ENCODE measurements around the gene MAGEA4.
"Not testable (repeated sequence)": the region's sequence is repeated elsewhere in the genome, so short reads cannot be mapped to it uniquely, and the experiment has no call there.

Gene MAGEA4, protein sequence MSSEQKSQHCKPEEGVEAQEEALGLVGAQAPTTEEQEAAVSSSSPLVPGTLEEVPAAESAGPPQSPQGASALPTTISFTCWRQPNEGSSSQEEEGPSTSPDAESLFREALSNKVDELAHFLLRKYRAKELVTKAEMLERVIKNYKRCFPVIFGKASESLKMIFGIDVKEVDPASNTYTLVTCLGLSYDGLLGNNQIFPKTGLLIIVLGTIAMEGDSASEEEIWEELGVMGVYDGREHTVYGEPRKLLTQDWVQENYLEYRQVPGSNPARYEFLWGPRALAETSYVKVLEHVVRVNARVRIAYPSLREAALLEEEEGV

DNA sequence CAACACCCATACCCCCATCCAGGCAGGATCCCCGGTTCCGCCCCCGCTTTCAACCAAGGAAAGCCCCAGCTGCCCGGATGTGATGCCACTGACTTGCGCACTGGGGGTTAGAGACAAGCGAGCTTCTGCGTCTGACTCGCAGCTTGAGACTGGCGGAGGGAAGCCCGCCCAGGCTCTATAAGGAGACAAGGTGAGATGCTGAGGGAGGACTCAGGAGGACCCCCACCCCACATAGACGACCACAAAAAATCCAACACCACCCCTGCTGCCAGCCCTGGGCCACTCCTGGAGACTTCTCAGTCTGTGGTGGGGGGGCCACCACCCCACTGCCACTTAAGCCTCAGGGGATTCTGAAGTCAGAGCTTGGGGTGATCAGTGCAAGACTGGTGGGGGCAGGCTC lies at the start of gene MAGEA4:
Gene MAGEA4 (plus strand): TSS at position 110 of the 400 bp plus-strand sequence. CDS start 10,776 bp downstream, outside the sequence.
- no peak for DNase-seq

DNA sequence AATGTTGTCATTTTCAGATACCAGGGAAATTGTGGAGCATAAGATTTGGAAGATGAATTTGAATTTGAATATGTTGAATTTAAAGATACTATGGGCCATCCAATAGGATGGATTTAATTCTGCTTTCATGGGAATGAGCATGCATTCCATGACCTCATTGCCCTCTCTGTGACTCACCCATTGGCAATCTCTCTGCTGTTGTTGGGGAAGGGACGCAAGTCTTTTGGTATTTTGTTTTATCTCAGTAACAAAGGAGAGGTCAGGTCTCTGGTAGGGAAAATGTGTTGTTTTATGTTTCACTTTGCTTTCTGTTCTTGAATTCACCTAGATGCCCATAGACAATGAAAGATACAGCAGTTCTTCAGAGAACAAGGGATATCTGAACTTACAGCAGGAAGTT lies 42.1 kb upstream of the MAGEA4 start:
- no peak for DNase-seq

DNA sequence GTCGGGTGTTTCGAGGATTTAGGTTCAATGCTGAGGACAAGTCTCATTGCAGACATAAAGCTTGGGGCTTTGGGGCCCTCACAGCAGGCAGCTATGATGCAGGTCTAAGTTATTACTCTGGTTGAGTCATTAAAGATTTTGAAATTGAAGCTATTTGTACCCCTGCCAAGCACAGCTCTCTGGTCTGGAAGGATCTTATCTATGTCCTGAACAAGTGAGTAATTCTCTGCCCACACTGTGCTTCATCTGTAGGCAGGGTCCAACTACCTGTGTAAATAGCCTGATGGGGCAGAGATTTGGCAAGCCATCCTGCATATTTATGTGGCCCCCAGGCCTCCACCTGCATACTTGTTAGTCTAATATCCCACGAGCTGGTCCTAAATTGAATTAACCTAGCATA lies 41.4 kb upstream of the MAGEA4 start:
- DNase-seq = no peak

DNA sequence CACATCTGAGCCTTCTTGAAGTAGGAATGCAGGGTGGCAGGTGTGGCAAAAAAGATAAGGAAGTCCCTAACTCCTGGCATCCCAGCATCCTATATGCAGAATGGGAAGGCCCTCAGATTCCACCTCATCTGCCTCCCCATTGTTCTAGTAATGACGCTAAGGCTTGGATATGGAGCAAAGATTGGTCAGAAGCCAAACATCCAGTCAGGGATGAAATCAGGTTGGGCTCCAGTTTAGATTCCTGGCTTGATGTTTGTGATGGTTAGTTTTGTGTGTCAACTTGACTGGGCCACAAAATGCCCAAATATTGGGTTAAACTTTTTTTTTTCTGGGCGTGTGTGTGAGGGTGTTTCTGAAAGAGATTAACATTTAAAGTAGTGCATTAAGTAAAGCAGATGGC lies 39.6 kb upstream of the MAGEA4 start:
- no peak for DNase-seq

DNA sequence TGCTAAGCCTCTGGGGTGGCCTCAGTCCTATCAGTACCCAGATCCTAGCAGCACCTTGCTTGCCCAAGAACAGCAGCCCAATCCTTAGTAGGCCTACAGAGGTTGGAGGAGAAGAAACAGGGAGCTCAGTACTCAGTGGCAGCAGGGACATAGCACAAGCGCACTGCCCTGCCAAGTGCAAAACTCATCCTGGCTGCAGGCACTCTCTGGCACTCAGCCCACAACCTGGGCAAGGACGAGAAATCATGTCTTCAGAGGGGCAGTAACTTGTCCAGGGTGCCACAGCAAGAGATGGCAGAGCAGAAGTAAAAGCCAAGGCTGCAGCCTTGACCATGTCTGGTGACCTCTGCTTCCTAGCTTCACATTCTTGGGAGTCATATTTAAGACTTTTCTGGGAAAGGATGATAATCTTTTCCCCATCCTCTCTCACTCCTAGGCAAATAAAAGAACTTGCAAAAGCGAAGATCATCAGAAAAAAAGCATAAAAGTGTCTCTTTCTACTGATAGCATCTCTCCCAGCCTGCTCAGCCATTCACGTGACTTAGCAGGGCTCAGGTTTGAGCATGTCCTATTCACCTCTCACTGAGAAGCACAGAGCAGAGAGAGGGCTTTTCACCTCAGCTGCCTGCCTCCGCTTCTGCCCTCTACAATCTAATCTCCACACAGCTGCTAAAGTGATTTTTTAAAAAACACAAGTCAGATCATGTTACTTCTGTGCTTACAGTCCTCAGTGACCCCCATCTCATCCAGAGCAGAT lies 37.2 kb upstream of the MAGEA4 start:
- DNase-seq = no peak

DNA sequence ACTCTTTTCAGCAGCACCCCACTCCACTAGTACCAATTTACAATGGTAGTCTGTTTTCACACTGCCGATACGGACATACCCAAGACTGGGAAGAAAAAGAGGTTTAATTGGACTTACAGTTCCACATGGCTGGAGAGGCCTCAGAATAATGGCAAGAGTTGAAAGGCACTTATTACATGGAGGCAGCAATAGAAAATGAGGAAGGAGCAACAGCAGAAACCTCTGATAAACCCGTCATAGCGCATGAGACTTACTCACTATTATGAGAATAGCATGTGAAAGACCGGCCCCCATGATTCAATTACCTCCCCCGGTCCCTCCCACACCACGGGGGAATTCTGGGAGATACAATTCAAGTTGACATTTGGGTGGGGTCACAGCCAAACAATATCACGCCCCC lies 34.1 kb upstream of the MAGEA4 start:
- DNase-seq = no peak

DNA sequence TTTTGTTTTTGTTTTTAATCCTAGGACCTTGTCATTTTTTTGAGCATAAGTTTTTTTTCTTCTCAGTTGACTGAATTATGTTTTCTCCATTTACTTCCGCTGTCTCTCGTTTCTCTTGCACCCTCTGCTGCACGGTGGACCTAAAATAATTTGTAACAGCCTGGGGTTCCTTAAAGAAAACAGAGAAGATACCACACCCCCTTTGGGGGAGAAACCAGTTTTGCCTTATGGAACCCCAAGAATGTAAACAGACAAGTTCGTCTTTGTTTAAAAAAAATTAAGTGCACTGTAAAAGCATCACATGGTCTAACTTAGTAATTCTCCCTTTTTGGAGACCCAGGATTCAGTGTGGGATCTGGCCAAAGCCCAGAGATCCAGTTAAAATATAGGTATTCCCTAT lies 32.8 kb upstream of the MAGEA4 start:
- no peak for DNase-seq

DNA sequence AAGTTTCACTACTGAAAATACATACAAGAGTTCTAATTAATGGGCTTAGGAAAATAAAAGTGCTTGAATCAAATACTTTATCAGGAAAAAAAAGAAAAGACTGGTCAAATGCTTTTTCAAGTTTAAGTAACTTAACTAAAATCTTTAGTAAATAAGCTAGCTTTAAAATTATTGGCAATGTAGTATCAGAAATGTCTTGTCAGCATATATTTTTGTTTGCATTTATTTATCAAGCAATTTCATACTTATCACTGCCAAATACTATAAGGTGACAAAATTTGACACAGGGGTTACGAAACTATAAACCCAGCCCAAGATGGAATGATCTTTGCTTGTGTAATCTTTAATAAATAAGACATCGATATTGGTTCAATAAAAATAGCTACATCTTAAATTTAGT lies 31.8 kb upstream of the MAGEA4 start:
- DNase-seq = no peak

DNA sequence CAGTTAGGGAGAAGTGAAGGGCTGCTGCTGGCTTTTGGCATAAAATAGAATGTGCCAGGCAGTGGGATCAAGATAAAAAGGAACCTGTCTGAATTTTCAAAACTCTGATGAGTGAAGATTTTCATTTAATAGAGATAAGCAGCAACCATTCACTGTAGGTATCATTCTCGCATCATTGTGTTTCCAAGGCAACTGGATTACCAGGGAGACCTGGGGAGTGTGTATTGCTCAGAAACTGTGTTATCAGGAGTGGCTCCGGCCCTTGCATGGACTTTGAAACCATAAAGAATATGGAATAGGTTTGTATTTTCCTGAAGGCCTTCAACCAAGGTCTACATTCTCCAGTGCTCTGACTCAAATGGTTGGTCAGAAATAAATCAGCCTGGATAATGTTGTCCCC lies 23.3 kb upstream of the MAGEA4 start:
- no peak for DNase-seq

DNA sequence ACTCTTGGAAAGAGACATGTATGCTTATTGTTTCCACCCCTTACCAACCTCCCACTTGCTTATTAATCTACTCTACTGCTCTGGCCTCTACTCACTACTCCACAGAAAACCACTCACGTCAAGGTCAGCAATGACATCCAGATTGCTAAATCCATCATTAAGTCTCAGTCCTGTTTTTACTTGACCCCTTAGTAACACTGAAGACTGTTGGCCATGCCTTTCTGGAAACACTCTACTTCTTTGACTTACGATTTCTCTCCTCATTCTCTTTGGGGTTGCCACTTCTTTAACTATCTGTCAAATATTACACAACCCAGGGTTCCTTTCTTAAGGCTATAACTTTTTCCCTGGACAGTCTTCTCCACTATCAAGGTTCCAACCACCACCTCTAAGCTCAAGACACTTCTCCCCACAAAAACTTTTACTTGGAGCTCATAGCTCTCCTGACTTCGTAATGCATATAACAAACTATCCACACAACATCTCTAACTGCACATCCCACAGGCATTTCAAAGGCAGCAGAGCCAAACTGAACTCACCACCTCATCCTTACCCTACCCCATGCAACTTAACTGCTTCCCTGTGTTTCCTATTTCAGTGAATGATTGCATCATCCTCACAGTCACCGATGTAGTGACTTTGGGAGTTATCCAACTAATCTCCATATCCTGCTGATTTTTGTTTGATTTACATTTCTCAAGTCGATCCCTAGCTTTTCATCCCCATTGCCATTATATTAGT lies 15.8 kb upstream of the MAGEA4 start:
- DNase-seq = no peak

DNA sequence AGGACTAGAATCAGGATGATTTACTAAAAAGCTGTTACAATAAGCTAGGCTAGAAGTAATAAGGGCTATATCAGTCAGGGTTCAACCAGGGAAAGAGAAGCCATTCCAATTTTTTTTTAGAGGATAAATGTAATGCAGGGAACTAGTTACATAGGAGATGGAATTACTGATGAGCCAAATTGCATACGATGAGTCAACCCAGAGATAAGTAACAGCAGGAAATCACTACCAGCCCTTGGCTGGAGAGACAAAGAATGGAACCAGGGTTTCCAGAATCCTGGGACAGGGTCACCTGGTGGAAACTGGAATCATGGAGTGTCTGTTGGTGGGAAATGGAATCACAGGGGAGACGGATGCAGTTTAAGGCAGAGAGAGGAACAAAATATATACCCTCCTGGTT lies 13.1 kb upstream of the MAGEA4 start:
- DNase-seq = no peak

DNA sequence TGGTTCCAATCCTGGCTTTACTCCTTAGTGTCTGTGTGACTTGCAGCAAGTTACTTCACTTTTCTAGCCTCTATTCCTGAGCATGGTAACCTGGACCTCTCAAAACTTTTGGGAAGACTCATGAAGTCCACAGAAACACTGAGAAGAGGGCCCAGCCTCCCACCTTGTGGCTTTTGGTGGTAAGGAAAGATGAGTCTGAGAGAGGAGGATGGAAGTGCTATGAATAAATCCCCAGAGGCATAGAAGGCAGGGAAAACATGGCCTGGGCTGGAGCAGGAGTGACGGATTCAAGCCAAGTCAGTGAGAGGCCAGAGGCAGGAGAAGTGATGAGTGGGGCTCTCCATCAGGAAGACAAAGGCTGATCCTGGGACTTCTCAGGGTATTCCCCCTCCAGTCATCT lies 10.9 kb upstream of the MAGEA4 start:
- no peak for DNase-seq

DNA sequence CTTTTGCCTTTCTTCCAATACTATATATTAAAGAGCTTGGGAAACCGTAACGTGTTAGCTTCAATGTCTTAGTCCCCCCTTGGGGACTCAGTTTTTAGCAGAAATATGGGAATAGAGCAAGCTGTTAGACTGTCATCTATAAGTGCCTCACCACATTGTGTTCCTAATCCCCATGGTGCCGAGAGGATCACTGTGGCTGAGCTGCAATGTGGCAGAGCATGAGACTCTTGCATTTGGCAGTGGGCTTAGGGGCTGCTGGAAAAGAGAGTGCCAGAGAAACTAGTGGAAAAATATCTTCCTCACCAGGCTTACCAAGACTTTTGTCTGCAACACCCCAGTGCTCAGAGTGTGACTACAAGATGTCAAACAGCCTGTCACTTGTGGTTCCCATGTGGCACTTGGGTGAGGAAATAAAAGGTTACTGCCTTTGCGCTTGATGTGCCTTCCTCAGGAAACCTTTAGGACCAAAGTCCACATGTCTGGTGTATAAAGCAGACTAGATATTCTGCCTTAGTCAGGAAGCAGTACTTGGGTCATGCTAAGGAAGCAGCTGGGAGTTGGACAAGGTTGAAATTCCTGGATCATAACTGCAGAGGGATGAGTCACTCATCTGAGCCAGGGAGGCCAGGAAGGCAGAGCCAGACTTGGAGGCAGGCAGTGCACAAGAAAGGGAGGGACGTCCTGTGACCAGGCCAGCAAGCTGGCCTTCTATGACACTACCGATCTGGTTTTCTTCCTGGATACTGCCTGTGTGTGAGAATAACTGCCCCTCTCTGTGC lies 9.7 kb upstream of the MAGEA4 start:
- DNase-seq = no peak

DNA sequence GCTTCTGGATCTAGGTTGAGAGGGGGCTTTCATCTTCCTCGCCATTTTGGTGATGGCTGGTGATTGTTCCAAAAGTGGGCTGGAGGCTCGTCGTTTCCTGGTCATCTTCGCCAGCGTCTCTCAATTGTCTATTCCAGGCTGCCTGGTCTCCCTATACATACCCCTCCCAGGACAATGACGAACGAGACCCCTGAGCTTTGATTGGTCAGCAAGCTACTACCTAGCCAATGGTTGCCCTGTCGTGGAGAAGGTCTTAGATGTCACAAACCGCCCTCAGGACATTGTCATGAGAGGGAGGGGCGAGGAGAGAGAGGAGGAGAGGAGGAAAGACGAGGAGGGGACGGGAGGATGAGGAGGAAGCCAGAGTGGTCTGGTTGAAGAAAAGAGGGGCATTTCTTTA lies 7.7 kb upstream of the MAGEA4 start:
- DNase-seq = no peak

DNA sequence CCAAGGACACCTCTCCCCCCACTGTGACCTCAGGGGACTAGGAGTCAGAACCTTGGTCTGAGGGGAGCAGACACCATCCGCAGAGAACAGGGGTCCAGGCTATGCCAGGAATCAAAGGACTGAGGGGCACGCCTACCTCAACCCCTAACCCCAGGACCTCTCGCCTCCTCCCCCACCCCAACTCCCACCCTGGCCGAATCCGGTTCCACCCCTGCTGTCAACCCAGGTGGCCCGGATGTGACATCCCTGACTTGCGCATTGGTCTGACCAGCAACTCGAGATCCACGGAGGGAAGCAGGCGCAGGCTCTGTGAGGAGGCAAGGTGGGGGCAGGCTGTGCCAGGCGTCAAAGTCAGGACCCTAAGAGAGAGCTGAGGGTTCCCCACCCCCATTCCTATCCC lies 468 bp upstream of the MAGEA4 start:
- DNase-seq = no peak

DNA sequence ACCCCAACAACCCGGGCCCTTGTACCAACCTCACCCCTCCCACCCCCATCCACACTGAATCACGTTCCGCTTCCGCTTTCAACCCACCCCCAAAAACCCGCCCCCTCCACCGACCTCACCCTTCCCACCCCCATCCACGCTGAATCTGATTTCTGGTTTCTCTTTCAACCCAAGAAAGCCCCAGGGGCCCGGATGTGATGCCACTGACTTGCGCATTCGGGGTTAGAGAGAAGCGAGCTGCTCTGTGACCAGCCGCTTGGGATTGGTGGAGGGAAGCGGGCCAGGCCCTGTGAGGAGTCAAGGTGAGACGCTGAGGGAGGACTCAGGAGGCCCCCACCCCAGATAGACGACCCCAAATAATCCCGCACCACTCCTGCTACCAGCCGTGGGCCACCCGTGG lies 6.0 kb downstream of the MAGEA4 start:
- not testable (repeated sequence) for DNase-seq

DNA sequence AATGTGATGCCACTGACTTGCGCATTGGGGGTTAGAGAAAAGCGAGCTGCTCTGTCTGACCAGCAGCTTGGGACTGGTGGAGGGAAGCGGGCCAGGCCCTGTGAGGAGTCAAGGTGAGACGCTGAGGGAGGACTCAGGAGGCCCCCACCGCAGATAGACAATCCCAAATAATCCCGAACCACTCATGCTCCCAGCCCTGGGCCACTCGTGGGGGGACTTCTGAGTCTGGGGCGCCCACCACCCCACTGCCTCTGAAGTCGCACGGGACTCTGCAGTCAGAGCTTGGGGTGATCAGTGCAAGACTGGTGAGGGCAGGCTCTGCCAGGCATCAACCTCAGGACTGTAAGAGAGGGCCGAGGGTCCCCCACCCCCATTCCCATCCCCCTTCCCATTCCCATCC lies 6.9 kb downstream of the MAGEA4 start:
- DNase-seq = no peak

DNA sequence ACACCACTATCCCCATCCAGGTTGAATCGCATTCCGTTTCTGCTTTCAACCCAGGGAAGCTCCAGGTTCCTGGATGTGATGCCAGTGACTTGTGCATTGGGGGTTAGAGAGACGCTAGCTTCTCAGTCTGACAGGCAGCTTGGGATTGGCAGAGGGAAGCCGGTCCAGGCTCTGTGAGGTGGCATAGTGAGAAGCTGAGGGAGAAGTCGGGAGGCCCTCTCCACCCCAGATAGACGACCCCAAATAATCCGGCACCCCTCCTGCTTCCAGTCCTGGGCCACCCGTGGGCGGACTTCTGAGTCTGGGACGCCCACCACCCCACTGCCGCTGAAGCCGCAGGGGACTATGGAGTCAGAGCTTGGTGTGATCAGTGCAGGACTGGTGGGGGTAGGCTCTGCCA lies 7.4 kb downstream of the MAGEA4 start:
- DNase-seq = no peak

DNA sequence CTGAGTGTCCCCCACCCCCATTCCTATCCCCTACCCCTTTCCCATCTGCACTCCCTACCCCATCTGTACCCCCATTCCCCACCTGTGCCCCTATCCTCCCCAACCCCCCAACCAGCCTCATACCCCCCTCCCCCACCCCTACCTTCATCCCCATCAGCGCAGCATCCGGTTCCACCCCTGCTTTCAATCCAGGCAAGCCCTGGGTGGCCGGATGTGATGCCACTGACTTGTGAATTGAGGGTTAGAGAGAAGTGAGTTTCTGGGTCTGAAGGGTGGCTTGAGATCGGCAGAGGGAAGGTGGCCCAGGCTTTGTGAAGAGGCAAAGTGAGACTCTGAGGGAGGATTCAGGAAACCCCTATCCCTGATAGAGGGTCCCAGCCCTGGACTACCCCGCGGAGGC lies 7.8 kb downstream of the MAGEA4 start:
- DNase-seq = no peak

DNA sequence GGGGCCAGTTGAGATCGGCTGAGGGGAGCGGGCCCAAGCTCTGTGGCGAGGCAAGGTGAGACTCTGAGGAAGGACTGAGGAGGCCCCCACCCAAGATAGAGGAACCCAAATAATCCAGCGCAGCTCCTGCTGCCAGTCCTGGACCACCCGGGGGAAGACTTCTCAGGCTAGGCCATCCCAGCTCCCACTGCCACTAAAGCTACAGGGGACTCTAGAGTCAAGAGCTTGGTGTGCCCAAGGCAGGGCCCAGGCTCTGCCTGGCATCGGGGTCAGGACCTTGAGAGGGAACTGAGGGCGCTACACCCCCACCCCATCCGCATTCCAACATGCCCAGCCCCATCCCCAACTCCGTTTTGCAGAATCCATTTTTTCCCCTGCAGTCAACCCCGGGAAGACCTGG lies 8.6 kb downstream of the MAGEA4 start:
- no peak for DNase-seq

DNA sequence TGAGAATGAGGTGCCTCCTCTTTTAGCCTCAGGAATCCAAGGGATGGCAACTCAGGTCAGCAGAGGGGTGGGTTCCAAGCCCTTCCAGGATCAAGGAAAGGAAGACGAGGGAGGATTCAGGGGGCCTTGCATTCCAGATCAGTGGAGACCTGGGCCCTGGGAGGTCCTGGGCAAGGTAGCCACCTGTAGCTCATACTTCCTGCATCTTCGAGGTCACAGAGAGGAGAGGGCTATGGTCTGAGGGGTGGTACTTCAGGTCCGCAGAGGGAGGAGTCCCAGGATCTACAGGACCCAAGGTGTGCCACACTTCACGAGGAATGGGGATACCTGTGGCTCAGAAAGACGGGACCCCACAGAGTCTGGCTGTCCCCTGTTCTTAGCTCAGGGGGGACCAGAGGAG lies 9.2 kb downstream of the MAGEA4 start:
- no peak for DNase-seq

DNA sequence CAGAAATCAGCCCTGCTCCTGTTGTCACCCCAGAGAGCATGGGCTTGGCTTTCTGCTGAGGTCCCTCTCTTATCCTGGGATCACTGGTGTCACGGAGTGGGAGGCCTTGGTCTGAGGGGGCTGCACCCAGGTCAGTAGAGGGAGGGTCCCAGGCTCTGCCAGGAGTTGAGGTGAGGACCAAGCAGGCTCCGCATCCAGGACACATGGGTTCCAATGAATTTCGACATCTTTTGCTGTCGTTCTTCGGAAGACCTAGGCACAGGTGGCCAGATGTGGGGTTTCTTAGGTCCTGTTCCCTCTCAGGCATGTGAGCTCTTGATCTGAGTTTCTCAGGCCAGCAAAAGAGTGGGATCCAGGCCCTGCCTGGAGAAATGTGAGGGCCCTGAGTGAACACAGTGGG lies 10.0 kb downstream of the MAGEA4 start:
- DNase-seq = no peak

DNA sequence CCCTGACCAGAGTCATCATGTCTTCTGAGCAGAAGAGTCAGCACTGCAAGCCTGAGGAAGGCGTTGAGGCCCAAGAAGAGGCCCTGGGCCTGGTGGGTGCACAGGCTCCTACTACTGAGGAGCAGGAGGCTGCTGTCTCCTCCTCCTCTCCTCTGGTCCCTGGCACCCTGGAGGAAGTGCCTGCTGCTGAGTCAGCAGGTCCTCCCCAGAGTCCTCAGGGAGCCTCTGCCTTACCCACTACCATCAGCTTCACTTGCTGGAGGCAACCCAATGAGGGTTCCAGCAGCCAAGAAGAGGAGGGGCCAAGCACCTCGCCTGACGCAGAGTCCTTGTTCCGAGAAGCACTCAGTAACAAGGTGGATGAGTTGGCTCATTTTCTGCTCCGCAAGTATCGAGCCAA lies 11.0 kb downstream of the MAGEA4 start:
- DNase-seq = no peak

All from COR-L47 (cell line).